ENCODE data around the gene CXorf49B. TPM values are rescaled to one million over a fixed set of nuclear protein-coding genes. Genes with fewer than 3 reads are reported as not detected.
"Not testable (repeated sequence)": the region's sequence is repeated elsewhere in the genome, so short reads cannot be mapped to it uniquely, and the experiment has no call there.

CXorf49B gene
- not detected for total RNA-seq
- long read RNA-seq, donor 1, result 0 reads
- long read RNA-seq, donor 2, result 0 reads

GRCh38 chrX:71763049-71763448, at the start of gene CXorf49B:
Gene CXorf49B (plus strand): TSS chrX:71763349. CDS start chrX:71763424, 75 bp downstream.
- intact Hi-C loops (cut with DNase I); DNase-seq (ENCODE audit: low spot score): not testable (repeated sequence)

GRCh38 chrX:71714064-71714463, 49.1 kb upstream of the CXorf49B start:
- DNase-seq (ENCODE audit: low spot score); intact Hi-C loops (cut with DNase I): not testable (repeated sequence)

- DNase-seq (ENCODE audit: low spot score); intact Hi-C loops (cut with DNase I): not testable (repeated sequence)
Observed at GRCh38 chrX:71715551-71715950, 47.6 kb upstream of the CXorf49B start.

- DNase-seq (ENCODE audit: low spot score); intact Hi-C loops (cut with DNase I): not testable (repeated sequence)
Observed at GRCh38 chrX:71716323-71716722, 46.8 kb upstream of the CXorf49B start.

DNA sequence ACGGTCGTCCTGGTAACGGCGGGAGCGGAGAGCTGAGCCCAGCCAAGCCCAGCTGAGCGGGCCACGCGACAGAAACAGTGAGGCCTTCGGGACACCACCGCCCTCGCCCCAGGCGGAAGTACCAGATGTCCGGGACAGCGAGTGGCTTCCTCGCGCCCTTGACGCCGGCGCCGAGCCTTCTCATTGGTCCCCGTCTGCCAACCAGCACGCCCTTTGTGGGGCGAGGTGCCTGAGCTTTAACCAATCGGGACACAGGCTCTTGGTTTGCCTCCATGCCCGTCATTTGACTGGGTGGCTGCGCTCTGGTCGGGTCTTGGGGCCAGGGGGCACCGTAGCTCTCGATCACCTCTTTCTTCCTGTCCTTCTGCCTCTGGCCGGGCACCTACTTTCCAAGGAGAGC, 45.0 kb upstream of the CXorf49B start, which contains the start of gene CXorf49:
TSS of gene CXorf49 (minus strand) at position 101 of the 400 bp plus-strand sequence. CDS start 134 bp downstream, outside the sequence.
- DNase-seq (ENCODE audit: low spot score); intact Hi-C loops (cut with DNase I): not testable (repeated sequence)

DNA sequence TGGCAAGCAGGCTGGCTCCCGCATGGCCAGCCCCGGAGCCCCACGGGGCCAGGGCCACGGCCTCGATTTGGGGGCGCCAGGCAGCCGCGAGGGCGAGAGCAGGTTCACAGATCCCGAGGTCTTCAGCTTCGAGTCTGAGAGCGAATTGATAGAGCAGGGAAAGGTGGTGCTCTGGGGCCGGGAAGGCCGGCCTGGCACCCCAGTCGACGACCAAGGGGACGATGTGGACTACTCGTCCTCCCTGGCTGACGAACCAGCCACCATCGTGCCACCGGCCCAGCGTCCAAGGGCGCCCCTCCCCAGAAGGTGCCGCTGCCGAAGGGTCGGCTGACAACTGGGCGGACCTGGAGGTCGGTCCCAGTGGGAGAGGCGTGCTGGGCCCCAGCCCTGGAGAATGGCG, 44.0 kb upstream of the CXorf49B start:
- DNase-seq (ENCODE audit: low spot score); intact Hi-C loops (cut with DNase I): not testable (repeated sequence)

DNA sequence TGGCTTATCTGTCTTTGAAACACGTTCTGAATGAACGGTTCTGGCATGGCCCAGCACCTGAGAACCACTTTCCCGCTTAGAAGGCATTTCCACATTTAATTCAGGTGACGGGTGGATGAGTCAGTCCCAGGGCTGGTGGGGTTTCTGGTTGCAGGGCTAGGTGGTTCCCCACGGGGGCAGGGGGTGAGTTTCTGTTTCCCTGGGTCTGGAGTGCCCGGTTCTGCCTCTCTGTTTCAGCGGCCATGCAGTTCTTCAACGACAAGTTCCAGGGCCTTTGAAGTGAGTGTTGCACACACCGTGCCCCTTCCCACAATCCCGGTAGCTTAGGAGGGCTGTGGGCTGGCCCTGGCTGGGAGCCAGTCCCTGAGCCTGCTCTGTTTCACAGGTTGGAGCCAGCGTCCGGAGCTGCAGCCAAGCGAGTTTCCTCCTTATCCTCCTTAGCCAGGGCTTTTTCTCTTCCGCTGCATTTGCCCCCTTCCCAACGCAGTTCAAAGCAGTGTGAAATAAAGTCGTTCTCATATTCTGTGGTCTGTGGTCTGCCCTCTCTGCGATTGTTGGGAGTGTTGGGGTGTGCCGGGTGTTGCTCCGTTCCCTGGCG, 42.8 kb upstream of the CXorf49B start:
- intact Hi-C loops (cut with DNase I); DNase-seq (ENCODE audit: low spot score): not testable (repeated sequence)

- DNase-seq (ENCODE audit: low spot score); intact Hi-C loops (cut with DNase I): not testable (repeated sequence)
Observed at GRCh38 chrX:71760688-71761281, 2.4 kb upstream of the CXorf49B start.

GRCh38 chrX:71764832-71765231, 1.7 kb downstream of the CXorf49B start:
- DNase-seq (ENCODE audit: low spot score); intact Hi-C loops (cut with DNase I): not testable (repeated sequence)

GRCh38 chrX:71765613-71766012, 2.5 kb downstream of the CXorf49B start:
- DNase-seq (ENCODE audit: low spot score); intact Hi-C loops (cut with DNase I): not testable (repeated sequence)

GRCh38 chrX:71767134-71767533, 4.0 kb downstream of the CXorf49B start:
- DNase-seq (ENCODE audit: low spot score); intact Hi-C loops (cut with DNase I): not testable (repeated sequence)

- DNase-seq (ENCODE audit: low spot score); intact Hi-C loops (cut with DNase I): not testable (repeated sequence)
Observed at GRCh38 chrX:71778322-71778721, 15.2 kb downstream of the CXorf49B start.

GRCh38 chrX:71782225-71782949, 19.2 kb downstream of the CXorf49B start:
- DNase-seq (ENCODE audit: low spot score); intact Hi-C loops (cut with DNase I): not testable (repeated sequence)

- DNase-seq (ENCODE audit: low spot score); intact Hi-C loops (cut with DNase I): not testable (repeated sequence)
Observed at GRCh38 chrX:71782950-71783299, 19.8 kb downstream of the CXorf49B start.

DNA sequence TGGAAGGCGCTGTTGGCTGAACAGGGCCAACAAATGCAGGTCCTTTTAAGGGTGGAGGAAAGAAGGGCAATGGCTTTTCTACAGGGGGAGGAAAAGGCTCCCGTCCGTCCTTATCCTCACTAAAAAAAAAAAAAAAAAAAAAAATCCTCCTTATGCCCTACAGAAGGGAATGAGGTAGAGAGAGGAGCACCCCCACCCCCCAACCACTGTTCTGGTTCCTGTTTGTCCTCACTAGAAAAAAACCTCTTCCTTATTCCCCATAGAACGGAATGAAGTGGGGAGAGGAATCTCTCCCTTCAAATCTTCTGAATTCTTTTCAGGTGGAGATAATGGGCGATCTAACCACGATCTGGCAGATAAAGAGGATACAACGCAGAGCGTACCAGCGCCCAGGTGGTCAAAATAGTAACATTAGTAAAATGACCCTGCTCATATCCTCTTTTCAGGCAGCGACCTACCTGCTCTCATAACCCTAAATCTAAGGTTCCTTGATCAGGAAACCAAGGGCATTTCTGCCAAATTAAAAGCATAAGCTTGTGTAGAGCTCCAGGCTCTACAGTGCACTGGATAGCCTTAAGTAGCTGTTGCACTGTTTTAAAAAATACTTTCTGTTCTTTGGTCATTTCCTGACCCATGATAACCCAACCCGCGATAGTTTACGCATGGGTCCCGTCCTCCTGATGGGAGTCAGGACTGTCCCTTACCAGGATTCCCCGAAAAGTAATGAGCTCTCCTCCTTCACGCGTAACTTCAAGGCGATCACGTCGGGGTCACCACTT, 20.6 kb downstream of the CXorf49B start:
- intact Hi-C loops (cut with DNase I); DNase-seq (ENCODE audit: low spot score): not testable (repeated sequence)

DNA sequence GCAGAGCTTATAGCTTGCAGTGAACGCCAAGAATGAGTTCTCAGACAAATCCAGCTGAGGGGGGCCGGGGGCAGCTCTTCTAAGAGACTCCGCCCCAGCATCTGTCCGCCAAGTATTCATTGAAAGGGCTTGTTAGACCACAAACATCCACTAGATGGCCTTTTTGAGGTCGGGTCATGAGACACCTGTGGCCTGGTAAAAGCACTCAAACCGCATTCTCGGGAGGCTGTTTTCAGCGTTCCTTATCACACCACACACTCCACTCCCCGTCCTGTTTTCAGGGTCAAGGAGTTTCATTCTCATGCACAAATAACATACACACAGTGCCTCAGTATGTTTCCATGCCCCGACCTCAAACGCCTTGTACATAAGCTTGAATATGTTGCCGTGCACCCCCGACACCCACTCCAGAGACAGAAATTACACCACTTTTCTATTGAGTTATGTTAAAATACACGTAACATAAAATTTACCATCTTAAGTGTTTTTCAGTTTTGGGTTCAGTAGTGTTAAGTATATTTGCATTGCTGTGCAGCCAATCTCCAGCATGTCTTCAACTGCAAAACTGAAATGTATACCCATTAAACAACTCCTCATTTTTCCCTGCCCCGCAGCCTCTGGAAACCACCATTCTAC, 21.3 kb downstream of the CXorf49B start:
- intact Hi-C loops (cut with DNase I); DNase-seq (ENCODE audit: low spot score): not testable (repeated sequence)

- intact Hi-C loops (cut with DNase I); DNase-seq (ENCODE audit: low spot score): not testable (repeated sequence)
Observed at GRCh38 chrX:71806450-71806849, 43.3 kb downstream of the CXorf49B start.

DNA sequence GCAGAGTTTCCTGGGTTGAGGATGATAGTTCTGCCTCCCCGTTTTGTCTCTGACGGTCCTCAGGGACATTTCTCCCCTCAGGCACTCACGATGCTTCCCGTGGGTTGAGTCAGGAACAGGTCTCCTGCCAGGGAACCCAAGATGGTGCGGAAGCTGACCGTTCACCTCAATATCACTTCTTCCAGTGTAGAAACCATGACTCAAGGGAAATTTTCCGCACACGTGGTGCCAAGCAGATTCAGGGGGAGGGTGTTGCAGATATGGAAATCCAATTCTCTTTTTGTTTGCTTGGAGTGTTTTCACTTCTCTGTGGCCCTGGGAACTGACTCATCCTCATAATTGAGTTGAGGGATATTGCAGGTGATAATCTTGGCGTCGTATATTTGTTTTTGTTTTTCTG, 46.7 kb downstream of the CXorf49B start:
- intact Hi-C loops (cut with DNase I), result no loop called here
- peak; percentile 38 for DNase-seq (ENCODE audit: low spot score)
